Measurements from ENCODE around the gene PBX3. TPM values are rescaled to one million over a fixed set of nuclear protein-coding genes. Genes with fewer than 3 reads are reported as not detected.

The PBX3 gene
- total RNA-seq, 2 experiments from 2014 or later = 25.3 to 30.8 TPM

GRCh38 chr9:125965477-125965876 lies 218.3 kb downstream of the PBX3 start:
- Mint-ChIP-seq H3K36me3 (ENCODE audit: low read depth) (peaks cover 42% of the 10 kb centered on the region), H3K4me3 (no peak overlapping the region), H3K27ac (no peak overlapping the region), H3K9me3 (no peaks in the 10 kb centered on the region), H3K4me1 (ENCODE audit: low read depth) (no peaks in the 10 kb centered on the region), H3K27me3 (no peaks in the 10 kb centered on the region)
- ATAC-seq (ENCODE audit: poor library complexity) = no peak
- H3K9me3 ChIP-seq (ENCODE audit: control insufficient read depth in 1 of 2, insufficient read depth in 1 of 2, low read length in 2 of 2) = no peaks in the 10 kb centered on the region
- no peak overlapping the region for H3K4me3 ChIP-seq (ENCODE audit: low read length)
- peaks cover 16% of the 10 kb centered on the region for H3K36me3 ChIP-seq (ENCODE audit: insufficient read depth, low read length)
- CTCF ChIA-PET = no interaction called here
- no peaks in the 10 kb centered on the region for H3K27me3 ChIP-seq (ENCODE audit: control insufficient read depth in 1 of 2, insufficient read depth in 2 of 2, low read length in 2 of 2)
- TF ChIP-seq CTCF (IDR thresholded peaks at IDR 0.05) = no peak
- POLR2A ChIA-PET = no interaction called here
- H3K4me1 ChIP-seq (ENCODE audit: insufficient read depth, low read length) = no peaks in the 10 kb centered on the region
- DNase-seq = no peak
- H3K27ac ChIP-seq (ENCODE audit: low read depth in 1 of 2, low read length in 2 of 2) = no peak overlapping the region
- intact Hi-C loops (cut with DNase I, micrococcal nuclease) = no loop called here

DNA sequence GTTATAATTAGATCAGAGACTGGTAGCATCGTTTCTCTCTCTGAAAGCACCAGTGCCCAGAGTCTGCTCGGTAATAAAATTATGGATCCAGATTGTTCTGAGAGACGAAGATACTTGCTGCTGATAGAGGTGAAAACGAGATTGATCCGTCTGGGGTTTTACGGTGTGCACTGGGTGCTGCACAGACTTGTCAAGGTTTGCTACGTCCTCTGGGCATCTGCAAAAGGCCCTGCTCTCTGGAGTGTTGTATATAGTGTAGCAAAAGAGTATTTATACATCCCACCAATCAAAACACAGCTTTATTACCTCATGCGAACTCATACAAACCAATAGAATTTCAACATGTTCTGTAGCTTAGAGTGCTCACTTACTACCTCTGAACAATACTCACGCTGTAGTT lies 219.3 kb downstream of the PBX3 start:
- TF ChIP-seq CTCF (IDR thresholded peaks at IDR 0.05) = no peak
- CTCF ChIA-PET = no interaction called here
- H3K27ac Mint-ChIP-seq = no peak overlapping the region
- H3K27ac ChIP-seq (ENCODE audit: low read depth in 1 of 2, low read length in 2 of 2) = no peak overlapping the region
- peaks cover 32% of the 10 kb centered on the region for H3K36me3 Mint-ChIP-seq (ENCODE audit: low read depth)
- H3K36me3 ChIP-seq (ENCODE audit: insufficient read depth, low read length) = peaks cover 10% of the 10 kb centered on the region
- no peak overlapping the region for H3K4me3 Mint-ChIP-seq
- intact Hi-C loops (cut with DNase I, micrococcal nuclease) = no loop called here
- H3K9me3 ChIP-seq (ENCODE audit: control insufficient read depth in 1 of 2, insufficient read depth in 1 of 2, low read length in 2 of 2) = no peaks in the 10 kb centered on the region
- no peaks in the 10 kb centered on the region for H3K27me3 ChIP-seq (ENCODE audit: control insufficient read depth in 1 of 2, insufficient read depth in 2 of 2, low read length in 2 of 2)
- H3K27me3 Mint-ChIP-seq = no peaks in the 10 kb centered on the region
- ATAC-seq (ENCODE audit: poor library complexity) = no peak
- DNase-seq = no peak
- no peaks in the 10 kb centered on the region for H3K4me1 Mint-ChIP-seq (ENCODE audit: low read depth)
- H3K9me3 Mint-ChIP-seq = no peaks in the 10 kb centered on the region
- POLR2A ChIA-PET = no interaction called here
- H3K4me3 ChIP-seq (ENCODE audit: low read length) = no peak overlapping the region
- no peaks in the 10 kb centered on the region for H3K4me1 ChIP-seq (ENCODE audit: insufficient read depth, low read length)

DNA sequence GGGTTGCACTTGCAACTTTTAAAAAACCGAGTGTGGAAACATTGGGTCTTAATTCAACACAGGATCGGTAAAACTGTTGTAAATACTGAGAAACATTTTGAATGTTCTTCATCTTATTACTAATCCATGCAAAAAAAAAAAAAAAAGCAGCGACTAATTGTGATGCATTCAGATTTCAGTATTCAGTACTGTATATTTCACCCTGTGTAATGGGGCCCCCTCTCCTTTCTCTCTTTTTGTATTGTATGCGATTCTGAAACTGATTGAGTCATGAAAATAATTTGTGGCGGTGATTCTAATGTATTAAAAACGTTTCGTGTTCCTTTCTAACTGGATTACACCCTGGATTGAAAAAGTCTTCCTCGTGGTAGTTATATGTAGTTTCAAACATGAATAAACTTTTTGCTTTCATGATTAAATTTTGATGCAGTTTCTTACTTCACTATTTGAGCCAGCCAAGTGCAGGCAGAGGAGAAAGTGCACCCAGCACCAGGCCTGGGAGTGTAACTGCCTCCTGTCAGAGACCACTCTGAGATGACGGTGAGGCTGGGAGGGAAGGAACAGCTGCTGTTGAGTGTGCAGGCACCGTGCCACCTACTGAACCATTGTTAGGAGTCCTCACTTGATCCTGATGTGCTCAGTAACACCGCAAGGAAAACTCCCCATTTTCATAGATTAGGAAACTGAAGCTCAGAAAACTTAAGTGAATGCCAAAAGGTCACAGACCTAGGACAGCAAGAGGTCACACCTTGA lies 220.0 kb downstream of the PBX3 start:
- no peak overlapping the region for H3K27ac Mint-ChIP-seq
- intact Hi-C loops (cut with DNase I, micrococcal nuclease) = no loop called here
- no peaks in the 10 kb centered on the region for H3K9me3 Mint-ChIP-seq
- Histone ChIP-seq H3K36me3 (ENCODE audit: insufficient read depth, low read length) (peaks cover 7% of the 10 kb centered on the region), H3K27me3 (ENCODE audit: control insufficient read depth in 1 of 2, insufficient read depth in 2 of 2, low read length in 2 of 2) (no peaks in the 10 kb centered on the region), H3K4me3 (ENCODE audit: low read length) (no peak overlapping the region), H3K4me1 (ENCODE audit: insufficient read depth, low read length) (no peaks in the 10 kb centered on the region), H3K27ac (ENCODE audit: low read depth in 1 of 2, low read length in 2 of 2) (no peak overlapping the region), H3K9me3 (ENCODE audit: control insufficient read depth in 1 of 2, insufficient read depth in 1 of 2, low read length in 2 of 2) (no peaks in the 10 kb centered on the region)
- H3K4me1 Mint-ChIP-seq (ENCODE audit: low read depth) = no peaks in the 10 kb centered on the region
- no peak for DNase-seq
- no peaks in the 10 kb centered on the region for H3K27me3 Mint-ChIP-seq
- H3K4me3 Mint-ChIP-seq = no peak overlapping the region
- H3K36me3 Mint-ChIP-seq (ENCODE audit: low read depth) = peaks cover 27% of the 10 kb centered on the region
- CTCF ChIA-PET = no interaction called here
- POLR2A ChIA-PET = no interaction called here
- no peak for ATAC-seq (ENCODE audit: poor library complexity)
- TF ChIP-seq CTCF (IDR thresholded peaks at IDR 0.05) = no peak

Measured in CD4-positive, alpha-beta T cell (primary cell).